GM12878 (cell line): ENCODE results near the gene CUEDC1. TPM values are rescaled to one million over a fixed set of nuclear protein-coding genes. Genes with fewer than 3 reads are reported as not detected.

ENCODE experiments used
- ASH2L ChIP-seq: fragments of 300-600, 200-600 bp; sonication (generic); IDR thresholded peaks from 2 replicates; pipeline ENCODE4 v1.6.1; 2017; ENCODE audit warnings: low read depth, mild to moderate bottlenecking, borderline replicate concordance
- ATF7 ChIP-seq: fragments of 450-650 bp; IDR thresholded peaks from 2 replicates; pipeline ENCODE4 v1.6.1; 2016; ENCODE audit warnings: low read depth, mild to moderate bottlenecking
- CBFB ChIP-seq: IDR thresholded peaks from 2 replicates; pipeline ENCODE4 v1.6.1; 2016; ENCODE audit warnings: antibody characterized with exemption, low read depth
- ESRRA ChIP-seq: IDR thresholded peaks from 2 replicates; pipeline ENCODE4 v1.6.1; 2012; ENCODE audit warnings: mild to moderate bottlenecking, low read length, improper control_type of control experiment
- GABPA ChIP-seq: IDR thresholded peaks from 2 replicates; pipeline ENCODE4 v1.6.1; 2014; ENCODE audit warnings: antibody characterized with exemption, low read depth, mild to moderate bottlenecking, inconsistent platforms
- SREBF1 ChIP-seq: IDR thresholded peaks from 2 replicates; pipeline ENCODE4 v1.6.1; 2012; ENCODE audit warnings: mild to moderate bottlenecking, low read length
- ZNF592 ChIP-seq: fragments of 450-650 bp; IDR thresholded peaks from 2 replicates; pipeline ENCODE4 v1.6.1; 2017; ENCODE audit warnings: mild to moderate bottlenecking, moderate library complexity
- polyA plus RNA-seq, 11 experiments: library from polyadenylated mRNA; depleted of rRNA in 4 of 11; unstranded in 6 of 11; stranded (reverse) in 5 of 11; fragments of >200 nt; fragmentation: Nextera tagmentation in 4 of 11; fragmentation: Illumina TruSeq in 1 of 11; extraction: Ambion mirVana in 4 of 11; extraction: Trizol in 1 of 11; gene quantifications; 1 replicate in 1 of 11; 2 replicates in 10 of 11; pipeline versions ENCODE4 v1.2.1 to v1.2.3, GENCODE V29; 2011 to 2016; ENCODE audit warnings: inconsistent platforms in 2 of 11, missing spikeins in 2 of 11, low read depth in 1 of 11
- total RNA-seq, 4 experiments: library from RNA; depleted of rRNA in 3 of 4; stranded (reverse); fragments of >200 nt in 3 of 4; fragmentation: Illumina TruSeq in 1 of 4; extraction: Trizol in 1 of 4; gene quantifications; 2 replicates each; pipeline versions ENCODE4 v1.2.1 to v1.2.3, GENCODE V29; 2013 to 2021
- TF ChIP-seq, protein P1 (sequence below): fragments of 450-650 bp; IDR thresholded peaks from 2 replicates; pipeline ENCODE4 v1.6.1; 2016; ENCODE audit warnings: mild to moderate bottlenecking

Gene CUEDC1
- total and polyA plus RNA-seq, 10 of the 15 experiments (the other 5 are each of a cell fraction or from before 2014, with no cell fraction given) = 0.24 to 7.4 (median 1.8) TPM

GRCh38 chr17:57963149-57963511 is 7.9 kb upstream of the CUEDC1 start (continued):
- TF ChIP-seq GABPA (no peak), SREBF1 (no peak), ZNF592 (no peak), ESRRA (no peak), ASH2L (no peak), ATF7 (no peak), CBFB (no peak)
- TF ChIP-seq, protein P1, sequence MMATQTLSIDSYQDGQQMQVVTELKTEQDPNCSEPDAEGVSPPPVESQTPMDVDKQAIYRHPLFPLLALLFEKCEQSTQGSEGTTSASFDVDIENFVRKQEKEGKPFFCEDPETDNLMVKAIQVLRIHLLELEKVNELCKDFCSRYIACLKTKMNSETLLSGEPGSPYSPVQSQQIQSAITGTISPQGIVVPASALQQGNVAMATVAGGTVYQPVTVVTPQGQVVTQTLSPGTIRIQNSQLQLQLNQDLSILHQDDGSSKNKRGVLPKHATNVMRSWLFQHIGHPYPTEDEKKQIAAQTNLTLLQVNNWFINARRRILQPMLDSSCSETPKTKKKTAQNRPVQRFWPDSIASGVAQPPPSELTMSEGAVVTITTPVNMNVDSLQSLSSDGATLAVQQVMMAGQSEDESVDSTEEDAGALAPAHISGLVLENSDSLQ = no peak
